DND-41 (cell line): Measurements from ENCODE around the gene KLRC1.
"Not testable (repeated sequence)": the region's sequence is repeated elsewhere in the genome, so short reads cannot be mapped to it uniquely, and the experiment has no call there.

ENCODE experiments used
- EZH2 ChIP-seq: IDR thresholded peaks from 3 replicates; pipeline ENCODE4 v1.6.1; 2012; ENCODE audit warnings: borderline replicate concordance, low read depth, mild to moderate bottlenecking, moderate library complexity, low read length, inconsistent platforms; ENCODE audit not compliant: severe bottlenecking
- TF ChIP-seq, protein P1 (sequence below): IDR thresholded peaks from 2 replicates; pipeline ENCODE4 v1.5.1; 2012; ENCODE audit warnings: borderline replicate concordance, low read length, moderate library complexity, mild to moderate bottlenecking; ENCODE audit not compliant: poor library complexity, severe bottlenecking; ENCODE audit errors: extremely low read depth

DNA sequence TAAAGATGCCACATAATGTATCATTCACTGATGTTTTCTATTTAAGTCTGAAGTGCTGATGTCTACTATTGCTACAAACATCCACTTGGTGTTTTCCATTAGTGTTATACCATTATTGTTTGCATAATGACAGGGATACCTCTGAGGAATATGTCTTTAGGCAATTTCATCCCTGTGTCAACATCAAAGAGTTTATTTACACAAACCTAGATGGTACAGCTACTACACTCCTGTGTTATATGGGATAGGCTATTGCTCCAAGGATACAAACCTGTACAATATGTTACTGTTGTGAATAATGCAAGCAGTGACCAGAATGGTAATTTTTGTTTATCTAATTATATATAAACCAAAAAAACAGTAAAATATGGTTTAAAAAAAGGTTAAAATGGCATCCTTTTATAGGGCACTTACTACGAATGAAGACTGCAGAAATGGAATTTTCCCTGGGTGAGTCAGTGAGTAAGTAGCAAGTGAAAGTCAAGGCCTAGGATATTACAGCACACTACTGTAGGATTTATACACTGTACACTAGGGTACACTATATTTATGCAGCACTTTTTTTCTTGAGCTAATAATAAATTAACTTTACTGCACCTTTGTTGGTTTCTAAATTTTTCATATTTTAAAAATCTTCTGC lies 28.8 kb downstream of the KLRC1 start:
- TF ChIP-seq, protein P1, sequence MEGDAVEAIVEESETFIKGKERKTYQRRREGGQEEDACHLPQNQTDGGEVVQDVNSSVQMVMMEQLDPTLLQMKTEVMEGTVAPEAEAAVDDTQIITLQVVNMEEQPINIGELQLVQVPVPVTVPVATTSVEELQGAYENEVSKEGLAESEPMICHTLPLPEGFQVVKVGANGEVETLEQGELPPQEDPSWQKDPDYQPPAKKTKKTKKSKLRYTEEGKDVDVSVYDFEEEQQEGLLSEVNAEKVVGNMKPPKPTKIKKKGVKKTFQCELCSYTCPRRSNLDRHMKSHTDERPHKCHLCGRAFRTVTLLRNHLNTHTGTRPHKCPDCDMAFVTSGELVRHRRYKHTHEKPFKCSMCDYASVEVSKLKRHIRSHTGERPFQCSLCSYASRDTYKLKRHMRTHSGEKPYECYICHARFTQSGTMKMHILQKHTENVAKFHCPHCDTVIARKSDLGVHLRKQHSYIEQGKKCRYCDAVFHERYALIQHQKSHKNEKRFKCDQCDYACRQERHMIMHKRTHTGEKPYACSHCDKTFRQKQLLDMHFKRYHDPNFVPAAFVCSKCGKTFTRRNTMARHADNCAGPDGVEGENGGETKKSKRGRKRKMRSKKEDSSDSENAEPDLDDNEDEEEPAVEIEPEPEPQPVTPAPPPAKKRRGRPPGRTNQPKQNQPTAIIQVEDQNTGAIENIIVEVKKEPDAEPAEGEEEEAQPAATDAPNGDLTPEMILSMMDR = not testable (repeated sequence)
- not testable (repeated sequence) for TF ChIP-seq EZH2
